ENCODE data around the gene BARX2.

- TF ChIP-seq POLR2A (IDR thresholded peaks at IDR 0.05) (no peak), CTCF (IDR thresholded peaks at IDR 0.05) (no peak), POLR2AphosphoS5 (IDR thresholded peaks at IDR 0.05) (no peak), EP300 (IDR thresholded peaks at IDR 0.05) (no peak)
These were observed 108.4 kb downstream of the BARX2 start for GRCh38 chr11:129484068-129484467.
